ENCODE measurements around the gene GCNT1.

DNA sequence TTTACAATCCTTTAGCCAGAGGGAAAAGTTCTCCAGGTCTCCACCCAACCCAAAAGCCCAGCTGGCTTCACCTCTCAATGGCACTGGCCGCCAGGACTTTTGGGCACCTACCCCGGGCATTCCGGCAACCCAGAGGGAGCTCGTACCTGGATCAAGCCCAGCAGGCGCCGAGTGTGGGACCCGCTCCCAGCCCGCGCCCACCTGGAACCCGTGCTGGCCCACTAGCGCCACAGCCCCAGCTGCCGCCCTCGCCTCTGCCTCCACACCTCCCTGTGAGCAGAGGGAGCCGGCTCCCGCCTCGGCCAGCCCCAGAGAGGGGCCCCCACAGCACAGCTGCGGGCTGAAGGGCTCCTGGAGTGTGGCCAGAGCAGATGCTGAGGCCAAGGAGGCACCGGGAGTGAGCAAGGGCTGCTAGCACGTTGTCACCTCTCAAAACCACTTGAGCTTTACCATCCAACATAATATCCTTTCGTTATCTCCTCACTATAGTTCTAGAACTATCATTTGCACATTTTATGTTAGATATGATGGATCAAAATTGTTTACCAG, 69.7 kb downstream of the GCNT1 start:
- TF ChIP-seq EZH2 (IDR thresholded peaks at IDR 0.05; ENCODE audit: borderline replicate concordance): no peak
- TF ChIP-seq, protein P1, sequence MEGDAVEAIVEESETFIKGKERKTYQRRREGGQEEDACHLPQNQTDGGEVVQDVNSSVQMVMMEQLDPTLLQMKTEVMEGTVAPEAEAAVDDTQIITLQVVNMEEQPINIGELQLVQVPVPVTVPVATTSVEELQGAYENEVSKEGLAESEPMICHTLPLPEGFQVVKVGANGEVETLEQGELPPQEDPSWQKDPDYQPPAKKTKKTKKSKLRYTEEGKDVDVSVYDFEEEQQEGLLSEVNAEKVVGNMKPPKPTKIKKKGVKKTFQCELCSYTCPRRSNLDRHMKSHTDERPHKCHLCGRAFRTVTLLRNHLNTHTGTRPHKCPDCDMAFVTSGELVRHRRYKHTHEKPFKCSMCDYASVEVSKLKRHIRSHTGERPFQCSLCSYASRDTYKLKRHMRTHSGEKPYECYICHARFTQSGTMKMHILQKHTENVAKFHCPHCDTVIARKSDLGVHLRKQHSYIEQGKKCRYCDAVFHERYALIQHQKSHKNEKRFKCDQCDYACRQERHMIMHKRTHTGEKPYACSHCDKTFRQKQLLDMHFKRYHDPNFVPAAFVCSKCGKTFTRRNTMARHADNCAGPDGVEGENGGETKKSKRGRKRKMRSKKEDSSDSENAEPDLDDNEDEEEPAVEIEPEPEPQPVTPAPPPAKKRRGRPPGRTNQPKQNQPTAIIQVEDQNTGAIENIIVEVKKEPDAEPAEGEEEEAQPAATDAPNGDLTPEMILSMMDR (IDR thresholded peaks at IDR 0.05; ENCODE audit: poor library complexity): no peak
